ENCODE results near the gene CLDN19.

GRCh38 chr1:42746436-42747105, 6.5 kb upstream of the CLDN19 start:
- TF ChIP-seq CTCF (conservative IDR thresholded peaks at IDR 0.05; ENCODE audit: low read length) (no peak), EZH2phosphoT487 (IDR thresholded peaks at IDR 0.05; ENCODE audit: borderline replicate concordance) (no peak)
